Measurements from ENCODE around the gene TRIOBP. TPM values are rescaled to one million over a fixed set of nuclear protein-coding genes. Genes with fewer than 3 reads are reported as not detected.

Gene TRIOBP
- total RNA-seq (10 to 100 TPM; 22.1 to 34.6 (median 24.5) TPM), polyA plus RNA-seq (10 to 100 TPM; 19.1 to 42.7 (median 24.7) TPM)
- long read RNA-seq, donor 1, transcript TRIOBP-203 (14 exons, 2,324 nt): major isoform, 38 of 54 reads
- long read RNA-seq, donor 1, partial matches to known transcripts: 5 of 54 reads
- long read RNA-seq, donor 1, other reads (novel, unspliced or antisense): 7 of 54 reads
- long read RNA-seq, donor 2, transcript TRIOBP-203 (14 exons, 2,324 nt): major isoform, 43 of 115 reads
- long read RNA-seq, donor 2, transcript TRIOBP-205 (8 exons, 2,125 nt): minor isoform, 17 of 115 reads
- long read RNA-seq, donor 2, partial matches to known transcripts: 17 of 115 reads
- long read RNA-seq, donor 2, other reads (novel, unspliced or antisense): 38 of 115 reads

- intact Hi-C loops (cut with DNase I): loop anchor here (5.0 kb wide), 2 partner anchors 40 to 45 kb away; no protein-coding TSS in a partner anchor
- H3K27ac ChIP-seq: no peak within 1 kb of the TSS
- H3K9me3 ChIP-seq: no peaks in the 10 kb centered on the region
- ATAC-seq (peak; percentile 96 to 98 (median 97)), DNase-seq (peak; percentile 95 to 97)
- H3K36me3 ChIP-seq (ENCODE audit: insufficient read depth in 1 of 2, low read depth in 1 of 2): peaks cover 0 to 25% of the 10 kb centered on the region in 2 donors
- peak within 1 kb of the TSS; percentile 38 for H3K4me3 ChIP-seq
- H3K4me1 ChIP-seq: peaks cover 12% of the 10 kb centered on the region
- H3K27me3 ChIP-seq (ENCODE audit: insufficient read depth in 3 of 3, low read length in 2 of 3): no peaks in the 10 kb centered on the region
- peak; percentile 44 for TF ChIP-seq CTCF (IDR thresholded peaks at IDR 0.05)
- 7 to 13% (median 9%) methylated on average over 37 to 39 of the region's 39 CpGs for WGBS, 3 donors
These were observed at the start of gene TRIOBP for GRCh38 chr22:37696657-37697537. TSS of gene TRIOBP (plus strand) at chr22:37697048. CDS start at chr22:37701366, 4,318 bp downstream.

- ATAC-seq (no peak), DNase-seq (no peak)
- Histone ChIP-seq H3K27ac (no peak overlapping the region), H3K4me1 (no peaks in the 10 kb centered on the region), H3K36me3 (ENCODE audit: insufficient read depth in 1 of 2, low read depth in 1 of 2) (no peaks in the 10 kb centered on the region), H3K4me3 (no peak overlapping the region), H3K27me3 (ENCODE audit: insufficient read depth in 3 of 3, low read length in 2 of 3) (no peaks in the 10 kb centered on the region), H3K9me3 (no peaks in the 10 kb centered on the region)
- intact Hi-C loops (cut with DNase I): no loop called here
- no peak for TF ChIP-seq CTCF (IDR thresholded peaks at IDR 0.05)
- 95 to 98% (median 97%) methylated on average over 9 of the region's 9 CpGs for WGBS, 3 donors
These were observed 49.5 kb upstream of the TRIOBP start for GRCh38 chr22:37647317-37647716.

- TF ChIP-seq CTCF (IDR thresholded peaks at IDR 0.05): no peak
- 59 to 70% (median 68%) methylated on average over 9 of the region's 9 CpGs for WGBS, 3 donors
- H3K9me3 ChIP-seq: no peaks in the 10 kb centered on the region
- ATAC-seq (no peak), DNase-seq (no peak)
- H3K4me3 ChIP-seq: no peak overlapping the region
- H3K27ac ChIP-seq: no peak overlapping the region
- no peaks in the 10 kb centered on the region for H3K36me3 ChIP-seq (ENCODE audit: insufficient read depth in 1 of 2, low read depth in 1 of 2)
- H3K4me1 ChIP-seq: no peaks in the 10 kb centered on the region
- intact Hi-C loops (cut with DNase I): no loop called here
- no peaks in the 10 kb centered on the region for H3K27me3 ChIP-seq (ENCODE audit: insufficient read depth in 3 of 3, low read length in 2 of 3)
These were observed 48.9 kb upstream of the TRIOBP start for GRCh38 chr22:37647928-37648327.

- TF ChIP-seq CTCF (IDR thresholded peaks at IDR 0.05): no peak
- intact Hi-C loops (cut with DNase I): no loop called here
- Histone ChIP-seq H3K4me3 (no peak overlapping the region), H3K9me3 (no peaks in the 10 kb centered on the region), H3K4me1 (no peaks in the 10 kb centered on the region), H3K36me3 (ENCODE audit: insufficient read depth in 1 of 2, low read depth in 1 of 2) (no peaks in the 10 kb centered on the region), H3K27me3 (ENCODE audit: insufficient read depth in 3 of 3, low read length in 2 of 3) (no peaks in the 10 kb centered on the region), H3K27ac (no peak overlapping the region)
- 84 to 88% (median 88%) methylated on average over 17 of the region's 17 CpGs for WGBS, 3 donors
- ATAC-seq: no peak
- no peak for DNase-seq
These were observed 46.2 kb upstream of the TRIOBP start for GRCh38 chr22:37650463-37651136.
